ENCODE data around the gene ZIC1.

GRCh38 chr3:147396712-147397046 lies 12.5 kb upstream of the ZIC1 start:
- no peak for TF ChIP-seq CTCF (IDR thresholded peaks at IDR 0.05)
- TF ChIP-seq POLR2A (IDR thresholded peaks at IDR 0.05), result no peak
